HepG2 (cell line): ENCODE data around the gene NOTUM. TPM values are rescaled to one million over a fixed set of nuclear protein-coding genes. Genes with fewer than 3 reads are reported as not detected.

Experiments
- ATAC-seq: fragments of 200-7000 bp; cut with Tn5 transposase; 3 replicates; pipeline ENCODE4 v1.9.1; 2020; ENCODE audit warnings: mild to moderate bottlenecking, moderate library complexity
- BruUV-seq: library from RNA; stranded (reverse); fragments of 400-500 nt; replicated peaks from 2 replicates; lab custom pipeline; 2021; lab: Mats Ljungman, UMichigan
- CTCF ChIA-PET: fragments of 300-600 bp; formaldehyde crosslinking; extraction: SDS; loops from one replicate; lab custom pipeline; 2021; ENCODE audit warnings: low total read pairs, inconsistent platforms, low intra/inter-chr PET ratio; lab: Yijun Ruan, JAX
- POLR2A ChIA-PET: fragments of 350-600 bp; sonication (Branson Sonifier 250); formaldehyde crosslinking; loops from one replicate; lab custom pipeline; 2020; ENCODE audit warnings: antibody characterized with exemption, inconsistent platforms; lab: Yijun Ruan, JAX
- DNase-seq: peaks from one replicate; pipeline ENCODE4 v3.0.0-alpha.2; 2015; ENCODE audit warnings: low spot score
- FAIRE-seq: peaks from 3 replicates; lab custom pipeline; 2011; peaks lifted over from hg19 to GRCh38; lab: Jason Lieb, UNC
- H2AFZ ChIP-seq: one replicate; pipeline ENCODE4 v1.6.1; 2011; ENCODE audit warnings: low read length, inconsistent platforms
- H3K27ac ChIP-seq: fragments of 300-600 bp; 3 replicates; pipeline ENCODE4 v1.8.0; 2011; ENCODE audit warnings: mixed run types, mild to moderate bottlenecking, mixed read lengths, low read length, inconsistent platforms; ENCODE audit not compliant: insufficient read depth; ENCODE audit errors: extremely low read length
- H3K27me3 ChIP-seq, 2 experiments: fragments of 200-600 bp in 1 of 2; 2 replicates in 1 of 2; 3 replicates in 1 of 2; pipeline versions ENCODE4 v1.6.0 to v1.8.0; 2011; ENCODE audit warnings: low read length in 2 of 2, mild to moderate bottlenecking in 2 of 2, moderate library complexity in 2 of 2, inconsistent platforms in 1 of 2; ENCODE audit not compliant: insufficient read depth in 2 of 2, control insufficient read depth in 1 of 2
- H3K36me3 ChIP-seq, 2 experiments: fragments of 200-600 bp in 1 of 2; replicated peaks in 1 of 2; 2 replicates in 1 of 2; 3 replicates in 1 of 2; pipeline versions ENCODE4 v1.5.1 to v1.8.0; 2011; ENCODE audit warnings: low read length in 2 of 2, inconsistent platforms in 1 of 2; ENCODE audit not compliant: insufficient read depth in 2 of 2, control insufficient read depth in 1 of 2
- H3K4me1 ChIP-seq: 2 replicates; pipeline ENCODE4 v1.5.1; 2012; ENCODE audit warnings: low read length, inconsistent platforms; ENCODE audit not compliant: insufficient read depth
- H3K4me2 ChIP-seq: 2 replicates; pipeline ENCODE4 v1.6.0; 2011; ENCODE audit warnings: low read depth, low read length, inconsistent platforms
- H3K4me3 ChIP-seq, 3 experiments: fragments of 200-600 bp in 1 of 3; sonication (generic), shearing (Covaris generic) in 1 of 3; replicated peaks in 1 of 3; 2 replicates each; pipeline ENCODE4 v1.5.1; 2011 to 2016; ENCODE audit warnings: low read length in 3 of 3, inconsistent platforms in 2 of 3, low read depth in 2 of 3, mild to moderate bottlenecking in 2 of 3, control low read depth in 1 of 3, mixed read lengths in 1 of 3; ENCODE audit not compliant: insufficient read depth in 1 of 3
- H3K79me2 ChIP-seq: one replicate; pipeline ENCODE4 v1.6.1; 2011; ENCODE audit warnings: low read length, inconsistent platforms; ENCODE audit not compliant: insufficient read depth
- H3K9ac ChIP-seq: 2 replicates; pipeline ENCODE4 v1.6.0; 2011; ENCODE audit warnings: mild to moderate bottlenecking, low read depth, low read length, inconsistent platforms; ENCODE audit not compliant: insufficient read depth
- H3K9me3 ChIP-seq: 2 replicates; pipeline ENCODE4 v1.5.1; 2012; ENCODE audit warnings: mild to moderate bottlenecking, low read length
- H4K20me1 ChIP-seq: 2 replicates; pipeline ENCODE4 v1.6.0; 2011; ENCODE audit warnings: inconsistent platforms, mild to moderate bottlenecking, low read length, moderate library complexity; ENCODE audit not compliant: insufficient read depth
- AGO2 ChIP-seq: fragments of 200-400 bp; formaldehyde crosslinking; optimal IDR thresholded peaks from 2 replicates; pipeline ENCODE3; 2017; ENCODE audit warnings: mild to moderate bottlenecking, low read depth, low read length, moderate library complexity
- HIVEP1 ChIP-seq: sonication (generic); formaldehyde crosslinking; IDR thresholded peaks from 2 replicates; pipeline ENCODE4 v1.4.0; 2020; ENCODE audit warnings: mild to moderate bottlenecking, missing genetic modification reagents
- MED8 ChIP-seq: sonication (generic); formaldehyde crosslinking; IDR thresholded peaks from 2 replicates; pipeline ENCODE4 v1.8.1; 2023; ENCODE audit warnings: mild to moderate bottlenecking, missing genetic modification reagents; ENCODE audit not compliant: insufficient replicate concordance
- MIER2 ChIP-seq: IDR thresholded peaks from 2 replicates; pipeline ENCODE4 v1.6.1; 2016; ENCODE audit warnings: missing biosample characterization, missing genetic modification reagents
- PCBP1 ChIP-seq: fragments of 200-400 bp; formaldehyde crosslinking; IDR thresholded peaks from 2 replicates; pipeline ENCODE4 v1.6.1; 2017; ENCODE audit warnings: mild to moderate bottlenecking, low read depth, low read length, borderline replicate concordance
- RBM22 ChIP-seq: fragments of 200-400 bp; formaldehyde crosslinking; optimal IDR thresholded peaks from 2 replicates; pipeline ENCODE3; 2017; ENCODE audit warnings: mild to moderate bottlenecking, low read length, moderate library complexity
- SALL2 ChIP-seq: sonication (generic); formaldehyde crosslinking; IDR thresholded peaks from 2 replicates; pipeline ENCODE4 v1.8.1; 2023; ENCODE audit warnings: mild to moderate bottlenecking, missing genetic modification reagents, inconsistent platforms
- U2AF1 ChIP-seq: fragments of 200-400 bp; formaldehyde crosslinking; optimal IDR thresholded peaks from 2 replicates; pipeline ENCODE3; 2017; ENCODE audit warnings: mild to moderate bottlenecking, low read depth, low read length
- YY1 ChIP-seq: IDR thresholded peaks from 2 replicates; pipeline ENCODE4 v1.6.1; 2011; ENCODE audit warnings: low read length, low read depth, moderate library complexity, mild to moderate bottlenecking; ENCODE audit not compliant: insufficient read depth, insufficient replicate concordance
- ZC3H13 ChIP-seq: sonication (generic); formaldehyde crosslinking; IDR thresholded peaks from 2 replicates; pipeline ENCODE4 v1.8.1; 2023; ENCODE audit warnings: mild to moderate bottlenecking, missing genetic modification reagents, moderate library complexity
- WGBS: methylation state at CpG from one replicate; pipeline ENCODE4 v1.1.6; 2017; ENCODE audit warnings: low lambda C conversion rate; 5-methylcytosine and 5-hydroxymethylcytosine counted together
- in situ Hi-C: cut with HindIII; loops from 2 replicates; pipeline ENCODE4 v1.10.0; 2017; ENCODE audit warnings: low pct_unique_long_range_greater_than_20kb; ENCODE audit not compliant: extremely low pct_ligation_motif_present
- intact Hi-C: fragments of 100-400 bp; cut with micrococcal nuclease; formaldehyde crosslinking; loops from one replicate; pipeline ENCODE4 v1.10.0; 2022; ENCODE audit not compliant: unreplicated experiment
- polyA plus RNA-seq, 8 experiments: library from polyadenylated mRNA; depleted of rRNA in 3 of 8; stranded (reverse) in 7 of 8; unstranded in 1 of 8; fragments of >200 nt; fragmentation: Illumina TruSeq in 4 of 8; extraction: Trizol in 4 of 8; gene quantifications; 2 replicates each; pipeline versions ENCODE4 v1.2.1 to v1.2.3, GENCODE V29; 2011 to 2016; ENCODE audit warnings: low read depth in 4 of 8, missing spikeins in 1 of 8, mixed read lengths in 1 of 8; ENCODE audit not compliant: insufficient read depth in 1 of 8
- total RNA-seq, 5 experiments: library from RNA; depleted of rRNA; stranded (reverse); fragments of >200 nt; fragmentation: Illumina TruSeq; extraction: Trizol; gene quantifications; 2 replicates each; pipeline ENCODE4 v1.2.3, GENCODE V29; 2016; ENCODE audit warnings: low read depth in 1 of 5
- TF ChIP-seq, protein P1 (sequence below): sonication (generic); formaldehyde crosslinking; IDR thresholded peaks from 2 replicates; pipeline ENCODE4 v1.4.0; 2020; ENCODE audit warnings: missing genetic modification reagents, borderline replicate concordance
- TF ChIP-seq, protein P2 (sequence below): sonication (generic); formaldehyde crosslinking; IDR thresholded peaks from 2 replicates; pipeline ENCODE4 v1.4.0; 2020; ENCODE audit warnings: missing genetic modification reagents

NOTUM gene
- total and polyA plus RNA-seq, 2 of the 13 experiments (the other 11 are each of a cell fraction or from before 2014, with no cell fraction given): 150 to 160 TPM

DNA sequence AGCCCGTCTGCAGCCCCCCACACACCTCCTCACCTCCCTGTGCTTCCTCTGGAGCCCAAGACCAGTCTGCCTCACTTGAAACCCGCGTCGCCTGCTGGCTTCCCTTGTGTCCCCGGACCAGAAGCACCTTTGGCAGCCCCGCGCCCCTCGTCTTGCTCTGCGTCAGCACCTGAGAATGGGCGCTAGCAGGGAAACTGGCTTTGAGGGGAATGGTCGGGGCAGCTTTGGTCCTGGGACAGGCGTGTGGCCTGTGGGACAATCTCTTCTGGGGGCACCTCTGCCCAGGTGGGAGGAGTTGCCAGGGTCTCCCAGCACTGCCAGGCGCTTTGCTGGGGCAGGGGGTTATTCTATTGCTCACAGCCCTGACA, 29.8 kb downstream of the NOTUM start:
- Histone ChIP-seq H3K9ac (no peak overlapping the region), H3K79me2 (peaks cover 25% of the 10 kb centered on the region), H4K20me1 (peaks cover 8% of the 10 kb centered on the region), H2AFZ (no peak overlapping the region), H3K4me2 (no peak overlapping the region), H3K36me3 (peaks cover 11 to 28% of the 10 kb centered on the region in 2 experiments), H3K27me3 (no peaks in the 10 kb centered on the region), H3K4me1 (peaks cover 50% of the 10 kb centered on the region), H3K4me3 (no peak overlapping the region)
- WGBS: 93% methylated on average over 12 of the region's 13 CpGs
- POLR2A ChIA-PET: interaction anchor here (1.5 to 1.6 kb wide), 2 partner anchors 14 to 64 kb away, joined by 3 to 5 read pairs; no protein-coding TSS in a partner anchor
- no TSS peak for BruUV-seq
- in situ Hi-C loops: no loop called here
- FAIRE-seq (no peak), ATAC-seq (no peak), DNase-seq (no peak)
- CTCF ChIA-PET: no interaction called here
- TF ChIP-seq YY1 (peak; percentile 4), MIER2 (CRISPR knock-in tag) (no peak), MED8 (CRISPR knock-in tag) (no peak), U2AF1 (peak; percentile 32), ZC3H13 (peak; percentile 44), SALL2 (CRISPR knock-in tag) (0 out of 2 replicates have a peak, but pooled peaks have one; percentile 21), PCBP1 (0 out of 2 replicates have a peak, but pooled peaks have one; percentile 75), RBM22 (peak; percentile 10), HIVEP1 (CRISPR knock-in tag) (peak; percentile 10; the same call in 1 of the 2 replicates), AGO2 (peak; percentile 98)
- TF ChIP-seq, protein P1, sequence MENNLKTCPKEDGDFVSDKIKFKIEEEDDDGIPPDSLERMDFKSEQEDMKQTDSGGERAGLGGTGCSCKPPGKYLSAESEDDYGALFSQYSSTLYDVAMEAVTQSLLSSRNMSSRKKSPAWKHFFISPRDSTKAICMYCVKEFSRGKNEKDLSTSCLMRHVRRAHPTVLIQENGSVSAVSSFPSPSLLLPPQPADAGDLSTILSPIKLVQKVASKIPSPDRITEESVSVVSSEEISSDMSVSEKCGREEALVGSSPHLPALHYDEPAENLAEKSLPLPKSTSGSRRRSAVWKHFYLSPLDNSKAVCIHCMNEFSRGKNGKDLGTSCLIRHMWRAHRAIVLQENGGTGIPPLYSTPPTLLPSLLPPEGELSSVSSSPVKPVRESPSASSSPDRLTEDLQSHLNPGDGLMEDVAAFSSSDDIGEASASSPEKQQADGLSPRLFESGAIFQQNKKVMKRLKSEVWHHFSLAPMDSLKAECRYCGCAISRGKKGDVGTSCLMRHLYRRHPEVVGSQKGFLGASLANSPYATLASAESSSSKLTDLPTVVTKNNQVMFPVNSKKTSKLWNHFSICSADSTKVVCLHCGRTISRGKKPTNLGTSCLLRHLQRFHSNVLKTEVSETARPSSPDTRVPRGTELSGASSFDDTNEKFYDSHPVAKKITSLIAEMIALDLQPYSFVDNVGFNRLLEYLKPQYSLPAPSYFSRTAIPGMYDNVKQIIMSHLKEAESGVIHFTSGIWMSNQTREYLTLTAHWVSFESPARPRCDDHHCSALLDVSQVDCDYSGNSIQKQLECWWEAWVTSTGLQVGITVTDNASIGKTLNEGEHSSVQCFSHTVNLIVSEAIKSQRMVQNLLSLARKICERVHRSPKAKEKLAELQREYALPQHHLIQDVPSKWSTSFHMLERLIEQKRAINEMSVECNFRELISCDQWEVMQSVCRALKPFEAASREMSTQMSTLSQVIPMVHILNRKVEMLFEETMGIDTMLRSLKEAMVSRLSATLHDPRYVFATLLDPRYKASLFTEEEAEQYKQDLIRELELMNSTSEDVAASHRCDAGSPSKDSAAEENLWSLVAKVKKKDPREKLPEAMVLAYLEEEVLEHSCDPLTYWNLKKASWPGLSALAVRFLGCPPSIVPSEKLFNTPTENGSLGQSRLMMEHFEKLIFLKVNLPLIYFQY (CRISPR knock-in tag): no peak
- TF ChIP-seq, protein P2, sequence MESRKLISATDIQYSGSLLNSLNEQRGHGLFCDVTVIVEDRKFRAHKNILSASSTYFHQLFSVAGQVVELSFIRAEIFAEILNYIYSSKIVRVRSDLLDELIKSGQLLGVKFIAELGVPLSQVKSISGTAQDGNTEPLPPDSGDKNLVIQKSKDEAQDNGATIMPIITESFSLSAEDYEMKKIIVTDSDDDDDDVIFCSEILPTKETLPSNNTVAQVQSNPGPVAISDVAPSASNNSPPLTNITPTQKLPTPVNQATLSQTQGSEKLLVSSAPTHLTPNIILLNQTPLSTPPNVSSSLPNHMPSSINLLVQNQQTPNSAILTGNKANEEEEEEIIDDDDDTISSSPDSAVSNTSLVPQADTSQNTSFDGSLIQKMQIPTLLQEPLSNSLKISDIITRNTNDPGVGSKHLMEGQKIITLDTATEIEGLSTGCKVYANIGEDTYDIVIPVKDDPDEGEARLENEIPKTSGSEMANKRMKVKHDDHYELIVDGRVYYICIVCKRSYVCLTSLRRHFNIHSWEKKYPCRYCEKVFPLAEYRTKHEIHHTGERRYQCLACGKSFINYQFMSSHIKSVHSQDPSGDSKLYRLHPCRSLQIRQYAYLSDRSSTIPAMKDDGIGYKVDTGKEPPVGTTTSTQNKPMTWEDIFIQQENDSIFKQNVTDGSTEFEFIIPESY: peak; percentile 18; the same call in 1 of the 2 replicates
- TF ChIP-seq, all 625 proteins: peak for 9
- Histone ChIP-seq H3K9me3 (no peaks in the 10 kb centered on the region), H3K27ac (no peak overlapping the region)
- intact Hi-C loops: no loop called here
